Neural progenitor cell (in vitro differentiated cells): ENCODE results near the gene BACE2. TPM values are rescaled to one million over a fixed set of nuclear protein-coding genes. Genes with fewer than 3 reads are reported as not detected.

ENCODE experiments used
- DNase-seq: peaks from one replicate; pipeline ENCODE4 v3.0.0-alpha.2; 2016; ENCODE audit warnings: low spot score
- H2AFZ ChIP-seq: fragments of 200-600 bp; sonication (generic); replicated peaks from 2 replicates; pipeline ENCODE4 v1.6.1; 2016; ENCODE audit warnings: antibody characterized with exemption
- H3F3A ChIP-seq: fragments of 200-600 bp; sonication (generic); 2 replicates; pipeline ENCODE4 v1.6.1; 2016; ENCODE audit warnings: antibody characterized with exemption, low read depth
- H3K27ac ChIP-seq: fragments of 200-600 bp; sonication (generic); 2 replicates; pipeline ENCODE4 v1.5.1; 2016; ENCODE audit warnings: mild to moderate bottlenecking
- H3K27me3 ChIP-seq: fragments of 200-600 bp; sonication (generic); 2 replicates; pipeline ENCODE4 v1.6.1; 2016; ENCODE audit warnings: mild to moderate bottlenecking, moderate library complexity
- H3K36me3 ChIP-seq: fragments of 200-600 bp; sonication (generic); 2 replicates; pipeline ENCODE4 v1.5.1; 2016
- H3K4me1 ChIP-seq: fragments of 200-600 bp; sonication (generic); 2 replicates; pipeline ENCODE4 v1.6.1; 2016; ENCODE audit warnings: mixed run types
- H3K4me2 ChIP-seq: fragments of 200-600 bp; sonication (generic); 2 replicates; pipeline ENCODE4 v1.6.1; 2016
- H3K4me3 ChIP-seq: fragments of 200-600 bp; sonication (generic); 2 replicates; pipeline ENCODE4 v1.5.1; 2016
- H3K79me2 ChIP-seq: fragments of 200-600 bp; sonication (generic); 2 replicates; pipeline ENCODE4 v1.6.1; 2016; ENCODE audit warnings: low read depth
- H3K9ac ChIP-seq: fragments of 200-600 bp; sonication (generic); 2 replicates; pipeline ENCODE4 v1.6.1; 2016
- H3K9me3 ChIP-seq: fragments of 200-600 bp; sonication (generic); 2 replicates; pipeline ENCODE4 v1.5.1; 2016; ENCODE audit warnings: low read depth
- H4K20me1 ChIP-seq: fragments of 200-600 bp; sonication (generic); 2 replicates; pipeline ENCODE4 v1.6.1; 2016; ENCODE audit warnings: low read depth
- H3K27ac Mint-ChIP-seq: 3 replicates; pipeline ENCODE4 v1.8.0; 2021; ENCODE audit warnings: mixed read lengths
- H3K27me3 Mint-ChIP-seq: 2 replicates; pipeline ENCODE4 v1.8.0; 2022; ENCODE audit warnings: low read depth, mild to moderate bottlenecking, inconsistent platforms, moderate library complexity, mixed read lengths; ENCODE audit not compliant: insufficient read depth
- H3K36me3 Mint-ChIP-seq: 3 replicates; pipeline ENCODE4 v1.8.0; 2021; ENCODE audit warnings: mixed read lengths
- H3K4me1 Mint-ChIP-seq: 3 replicates; pipeline ENCODE4 v1.8.0; 2021; ENCODE audit warnings: mixed read lengths
- H3K4me3 Mint-ChIP-seq: 3 replicates; pipeline ENCODE4 v1.8.0; 2021; ENCODE audit warnings: mild to moderate bottlenecking, moderate library complexity, mixed read lengths
- H3K9me3 Mint-ChIP-seq: 3 replicates; pipeline ENCODE4 v1.8.0; 2020; ENCODE audit warnings: mixed read lengths
- EZH2 ChIP-seq: fragments of 200-600 bp; sonication (generic); IDR thresholded peaks from 2 replicates; pipeline ENCODE4 v1.6.1; 2017; ENCODE audit warnings: antibody characterized with exemption, mild to moderate bottlenecking, moderate library complexity
- EZH2phosphoT487 ChIP-seq: fragments of 200-600 bp; sonication (generic); IDR thresholded peaks from 2 replicates; pipeline ENCODE4 v1.6.1; 2017; ENCODE audit warnings: antibody characterized with exemption
- total RNA-seq: library from RNA; depleted of rRNA; stranded (reverse); fragments of >200 nt; gene quantifications from 2 replicates; pipeline ENCODE4 v1.2.3, GENCODE V29; 2015; ENCODE audit warnings: low replicate concordance
- TF ChIP-seq, protein P1 (sequence below): fragments of 200-600 bp; sonication (generic); IDR thresholded peaks from 2 replicates; pipeline ENCODE4 v1.5.1; 2017; ENCODE audit warnings: antibody characterized with exemption, mild to moderate bottlenecking

BACE2 gene
- total RNA-seq, 1 donor from 2014 or later, result 0.15 TPM

GRCh38 chr21:41246808-41247207 is 78.8 kb downstream of the BACE2 start:
- Histone ChIP-seq H3K27ac (no peak overlapping the region), H3K4me3 (no peak overlapping the region), H3F3A (no peaks in the 10 kb centered on the region), H3K9me3 (no peaks in the 10 kb centered on the region), H3K79me2 (no peaks in the 10 kb centered on the region), H4K20me1 (no peaks in the 10 kb centered on the region), H2AFZ (no peak overlapping the region), H3K9ac (no peak overlapping the region), H3K4me2 (no peak overlapping the region), H3K36me3 (no peaks in the 10 kb centered on the region), H3K4me1 (peaks cover 1% of the 10 kb centered on the region), H3K27me3 (no peaks in the 10 kb centered on the region)
- H3K27me3 Mint-ChIP-seq, result no peaks in the 10 kb centered on the region
- peaks cover 4% of the 10 kb centered on the region for H3K4me1 Mint-ChIP-seq
- H3K36me3 Mint-ChIP-seq, result peaks cover 8% of the 10 kb centered on the region
- no peak overlapping the region for H3K27ac Mint-ChIP-seq
- TF ChIP-seq EZH2 (no peak), EZH2phosphoT487 (no peak)
- TF ChIP-seq, protein P1, sequence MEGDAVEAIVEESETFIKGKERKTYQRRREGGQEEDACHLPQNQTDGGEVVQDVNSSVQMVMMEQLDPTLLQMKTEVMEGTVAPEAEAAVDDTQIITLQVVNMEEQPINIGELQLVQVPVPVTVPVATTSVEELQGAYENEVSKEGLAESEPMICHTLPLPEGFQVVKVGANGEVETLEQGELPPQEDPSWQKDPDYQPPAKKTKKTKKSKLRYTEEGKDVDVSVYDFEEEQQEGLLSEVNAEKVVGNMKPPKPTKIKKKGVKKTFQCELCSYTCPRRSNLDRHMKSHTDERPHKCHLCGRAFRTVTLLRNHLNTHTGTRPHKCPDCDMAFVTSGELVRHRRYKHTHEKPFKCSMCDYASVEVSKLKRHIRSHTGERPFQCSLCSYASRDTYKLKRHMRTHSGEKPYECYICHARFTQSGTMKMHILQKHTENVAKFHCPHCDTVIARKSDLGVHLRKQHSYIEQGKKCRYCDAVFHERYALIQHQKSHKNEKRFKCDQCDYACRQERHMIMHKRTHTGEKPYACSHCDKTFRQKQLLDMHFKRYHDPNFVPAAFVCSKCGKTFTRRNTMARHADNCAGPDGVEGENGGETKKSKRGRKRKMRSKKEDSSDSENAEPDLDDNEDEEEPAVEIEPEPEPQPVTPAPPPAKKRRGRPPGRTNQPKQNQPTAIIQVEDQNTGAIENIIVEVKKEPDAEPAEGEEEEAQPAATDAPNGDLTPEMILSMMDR, result no peak
- H3K4me3 Mint-ChIP-seq, result no peak overlapping the region
- H3K9me3 Mint-ChIP-seq, result peaks cover 2% of the 10 kb centered on the region
- no peak for DNase-seq

DNA sequence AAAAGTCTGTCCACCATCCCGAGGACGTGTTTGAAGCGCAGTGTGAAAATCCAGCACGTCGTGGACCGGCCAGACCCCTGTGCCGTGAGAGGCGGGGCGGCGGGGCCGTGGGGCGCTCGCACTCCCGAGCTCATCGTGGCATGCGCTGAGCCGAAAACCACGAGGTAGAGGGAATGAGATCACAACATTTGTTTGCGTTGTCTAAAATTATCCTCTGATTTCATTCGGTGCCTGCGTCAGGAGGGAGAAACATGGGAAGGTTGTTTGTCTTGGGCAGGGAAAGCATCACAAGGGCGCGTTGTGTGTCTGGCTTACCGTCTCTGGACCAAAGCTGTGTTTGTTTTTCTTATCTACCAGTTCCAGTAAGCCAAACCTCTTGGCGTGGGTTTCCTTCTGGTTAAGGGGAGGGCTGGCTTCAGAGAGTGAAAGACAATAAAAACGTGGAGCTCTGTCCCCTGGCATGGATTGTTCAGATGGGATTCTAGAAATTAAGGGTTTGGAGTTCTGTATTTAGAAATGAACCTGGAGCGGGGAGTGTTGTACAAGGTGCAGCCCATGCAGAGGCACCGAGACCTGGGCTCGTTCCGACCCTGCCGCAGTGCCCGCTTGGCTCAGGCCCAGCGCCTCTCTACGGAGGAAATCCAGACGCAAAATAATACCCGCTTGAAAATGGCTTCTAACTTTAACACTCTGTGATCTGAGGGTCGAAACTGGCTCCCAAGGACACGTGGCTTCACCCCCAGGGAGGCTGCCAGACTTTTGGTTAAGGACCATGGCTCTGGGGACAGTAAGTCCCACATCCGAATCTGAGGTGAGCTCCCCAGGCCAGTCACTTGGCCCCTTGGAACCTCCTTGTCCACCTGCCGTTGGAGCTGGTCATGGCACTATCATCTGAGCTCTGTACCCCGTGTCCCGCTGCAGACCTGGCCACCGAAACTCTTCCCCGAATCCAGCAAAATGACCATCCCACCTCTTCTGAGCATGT is 79.9 kb downstream of the BACE2 start:
- no peak overlapping the region for H3K4me2 ChIP-seq
- H3K27ac ChIP-seq, result no peak overlapping the region
- TF ChIP-seq, protein P1, result no peak
- no peak for TF ChIP-seq EZH2
- TF ChIP-seq EZH2phosphoT487, result no peak
- H3K36me3 Mint-ChIP-seq, result peaks cover 17% of the 10 kb centered on the region
- no peaks in the 10 kb centered on the region for H3K36me3 ChIP-seq
- no peak overlapping the region for H2AFZ ChIP-seq
- peaks cover 6% of the 10 kb centered on the region for H3K4me1 Mint-ChIP-seq
- H3K4me1 ChIP-seq, result peaks cover 8% of the 10 kb centered on the region
- H3K4me3 ChIP-seq, result no peak overlapping the region
- H3K27ac Mint-ChIP-seq, result no peak overlapping the region
- no peaks in the 10 kb centered on the region for H3K79me2 ChIP-seq
- no peaks in the 10 kb centered on the region for H4K20me1 ChIP-seq
- no peaks in the 10 kb centered on the region for H3K27me3 Mint-ChIP-seq
- no peak for DNase-seq
- H3K9ac ChIP-seq, result no peak overlapping the region
- no peaks in the 10 kb centered on the region for H3F3A ChIP-seq
- H3K9me3 Mint-ChIP-seq, result peaks cover 4% of the 10 kb centered on the region
- H3K27me3 ChIP-seq, result no peaks in the 10 kb centered on the region
- no peaks in the 10 kb centered on the region for H3K9me3 ChIP-seq
- H3K4me3 Mint-ChIP-seq, result no peak overlapping the region

DNA sequence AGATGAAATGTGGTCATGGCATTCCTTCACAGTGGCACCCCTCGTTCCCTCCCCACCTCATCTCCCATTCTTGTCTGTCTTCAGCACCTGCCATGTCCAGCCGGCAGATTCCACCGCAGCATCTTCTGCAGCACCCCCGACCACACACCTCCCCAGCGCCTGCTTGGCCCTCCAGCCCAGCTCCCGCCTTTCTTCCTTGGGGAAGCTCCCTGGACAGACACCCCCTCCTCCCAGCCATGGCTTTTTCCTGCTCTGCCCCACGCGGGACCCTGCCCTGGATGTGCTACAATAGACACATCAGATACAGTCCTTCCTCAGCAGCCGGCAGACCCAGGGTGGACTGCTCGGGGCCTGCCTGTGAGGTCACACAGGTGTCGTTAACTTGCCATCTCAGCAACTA is 81.5 kb downstream of the BACE2 start:
- TF ChIP-seq EZH2phosphoT487, result no peak
- no peak overlapping the region for H3K4me2 ChIP-seq
- H4K20me1 ChIP-seq, result no peaks in the 10 kb centered on the region
- no peaks in the 10 kb centered on the region for H3K36me3 ChIP-seq
- H3K4me3 Mint-ChIP-seq, result no peak overlapping the region
- DNase-seq, result no peak
- H3F3A ChIP-seq, result no peaks in the 10 kb centered on the region
- no peaks in the 10 kb centered on the region for H3K27me3 ChIP-seq
- no peak overlapping the region for H3K4me3 ChIP-seq
- no peaks in the 10 kb centered on the region for H3K9me3 ChIP-seq
- peaks cover 6% of the 10 kb centered on the region for H3K4me1 Mint-ChIP-seq
- H3K27me3 Mint-ChIP-seq, result no peaks in the 10 kb centered on the region
- H3K9me3 Mint-ChIP-seq, result peaks cover 15% of the 10 kb centered on the region
- H3K9ac ChIP-seq, result no peak overlapping the region
- H3K36me3 Mint-ChIP-seq, result peaks cover 17% of the 10 kb centered on the region
- peaks cover 8% of the 10 kb centered on the region for H3K4me1 ChIP-seq
- H2AFZ ChIP-seq, result no peak overlapping the region
- H3K27ac Mint-ChIP-seq, result no peak overlapping the region
- no peaks in the 10 kb centered on the region for H3K79me2 ChIP-seq
- H3K27ac ChIP-seq, result no peak overlapping the region

- Histone ChIP-seq H4K20me1 (no peaks in the 10 kb centered on the region), H2AFZ (no peak overlapping the region), H3K36me3 (no peaks in the 10 kb centered on the region), H3K4me1 (peaks cover 8% of the 10 kb centered on the region), H3K79me2 (no peaks in the 10 kb centered on the region), H3K27me3 (no peaks in the 10 kb centered on the region), H3K9ac (no peak overlapping the region), H3F3A (no peaks in the 10 kb centered on the region), H3K4me3 (no peak overlapping the region), H3K27ac (no peak overlapping the region), H3K9me3 (no peaks in the 10 kb centered on the region), H3K4me2 (no peak overlapping the region)
- H3K4me3 Mint-ChIP-seq, result peak overlapping the region; percentile 54
- peaks cover 6% of the 10 kb centered on the region for H3K4me1 Mint-ChIP-seq
- peaks cover 17% of the 10 kb centered on the region for H3K9me3 Mint-ChIP-seq
- DNase-seq, result no peak
- no peak overlapping the region for H3K27ac Mint-ChIP-seq
- TF ChIP-seq EZH2, result no peak
- TF ChIP-seq, protein P1, result no peak
- no peak for TF ChIP-seq EZH2phosphoT487
- peaks cover 21% of the 10 kb centered on the region for H3K36me3 Mint-ChIP-seq
- no peaks in the 10 kb centered on the region for H3K27me3 Mint-ChIP-seq
Measured at GRCh38 chr21:41250519-41250918, 82.6 kb downstream of the BACE2 start.
